ENCODE results near the gene CMTR1. TPM values are rescaled to one million over a fixed set of nuclear protein-coding genes. Genes with fewer than 3 reads are reported as not detected.
A peak's percentile ranks its signal among the peaks of the same experiment; 100 is the strongest.

Gene CMTR1, protein sequence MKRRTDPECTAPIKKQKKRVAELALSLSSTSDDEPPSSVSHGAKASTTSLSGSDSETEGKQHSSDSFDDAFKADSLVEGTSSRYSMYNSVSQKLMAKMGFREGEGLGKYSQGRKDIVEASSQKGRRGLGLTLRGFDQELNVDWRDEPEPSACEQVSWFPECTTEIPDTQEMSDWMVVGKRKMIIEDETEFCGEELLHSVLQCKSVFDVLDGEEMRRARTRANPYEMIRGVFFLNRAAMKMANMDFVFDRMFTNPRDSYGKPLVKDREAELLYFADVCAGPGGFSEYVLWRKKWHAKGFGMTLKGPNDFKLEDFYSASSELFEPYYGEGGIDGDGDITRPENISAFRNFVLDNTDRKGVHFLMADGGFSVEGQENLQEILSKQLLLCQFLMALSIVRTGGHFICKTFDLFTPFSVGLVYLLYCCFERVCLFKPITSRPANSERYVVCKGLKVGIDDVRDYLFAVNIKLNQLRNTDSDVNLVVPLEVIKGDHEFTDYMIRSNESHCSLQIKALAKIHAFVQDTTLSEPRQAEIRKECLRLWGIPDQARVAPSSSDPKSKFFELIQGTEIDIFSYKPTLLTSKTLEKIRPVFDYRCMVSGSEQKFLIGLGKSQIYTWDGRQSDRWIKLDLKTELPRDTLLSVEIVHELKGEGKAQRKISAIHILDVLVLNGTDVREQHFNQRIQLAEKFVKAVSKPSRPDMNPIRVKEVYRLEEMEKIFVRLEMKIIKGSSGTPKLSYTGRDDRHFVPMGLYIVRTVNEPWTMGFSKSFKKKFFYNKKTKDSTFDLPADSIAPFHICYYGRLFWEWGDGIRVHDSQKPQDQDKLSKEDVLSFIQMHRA
- total RNA-seq = 10 to 100 TPM; 39.3 to 45.0 (median 40.9) TPM

DNA sequence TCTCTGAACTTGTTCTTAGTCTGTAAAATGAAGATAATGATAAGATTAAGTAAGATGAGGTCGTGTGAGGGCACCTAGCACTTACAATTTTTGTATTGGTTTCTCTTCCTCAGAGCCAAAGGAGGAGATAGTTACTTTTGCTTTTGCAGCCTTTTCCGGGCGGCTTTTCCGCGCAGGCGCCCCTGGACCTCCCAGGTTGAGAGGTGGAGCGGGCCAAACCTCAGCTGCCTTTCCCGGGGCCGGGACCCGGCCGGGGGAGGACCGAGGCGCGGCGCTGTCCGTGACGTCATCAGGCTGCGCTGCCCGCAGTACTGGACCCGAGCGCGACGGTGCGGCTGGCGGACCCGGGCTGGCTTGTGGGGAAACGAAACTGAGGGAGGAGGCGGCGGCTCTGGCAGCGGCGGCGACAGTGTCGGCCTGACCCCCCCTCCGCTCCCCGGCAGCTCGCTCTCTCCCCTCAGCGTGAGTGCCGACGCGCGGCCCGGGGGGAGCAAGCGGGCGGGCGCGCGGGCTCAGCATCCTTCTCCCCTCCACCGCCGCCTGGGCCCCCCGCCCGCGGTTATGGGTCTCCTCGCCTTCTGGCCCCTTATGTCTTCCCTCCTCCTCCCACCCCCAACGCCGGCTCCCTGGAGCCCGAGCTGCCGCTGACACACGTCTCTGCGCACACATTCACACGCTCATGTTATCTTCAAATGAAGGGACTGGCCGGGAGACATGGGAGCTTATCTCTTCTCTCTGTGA is at the start of gene CMTR1:
CMTR1 (plus strand) TSS at position 306 of the 741 bp plus-strand sequence. CDS start 2,409 bp downstream, outside the sequence.
- DNase-seq (ENCODE audit: low spot score in 2 of 2) = peak; percentile 84 to 86

DNA sequence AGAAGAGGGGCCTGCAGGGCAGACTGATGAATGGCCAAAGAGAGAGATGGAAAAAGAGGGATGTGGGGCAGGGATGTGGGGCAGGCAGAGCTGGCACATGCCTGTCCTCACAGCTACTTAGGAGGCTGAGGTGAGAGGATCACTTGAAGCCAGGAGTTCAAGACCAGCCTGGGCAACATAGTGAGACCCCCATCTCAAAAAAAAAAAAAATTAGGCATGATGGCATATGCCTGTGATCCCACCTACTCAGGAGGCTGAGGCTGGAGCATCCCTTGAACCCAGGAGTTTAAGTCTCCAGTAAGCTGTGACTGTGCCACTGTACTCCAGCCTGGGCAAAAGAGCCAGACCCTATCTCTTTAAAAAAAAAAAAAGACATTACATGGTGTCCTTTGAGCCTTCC is 44.4 kb upstream of the CMTR1 start:
- peaks cover 0 to 88% (median 0%) of the 10 kb centered on the region in 3 donors for H3K36me3 ChIP-seq

More for the DNA sequence above, at the start of gene CMTR1:
- Histone ChIP-seq H3K27me3 (no peaks in the 10 kb centered on the region), H3K27ac (peak within 1 kb of the TSS; percentile 88 to 97 (median 94)), H3K9me3 (no peaks in the 10 kb centered on the region), H3K4me1 (peaks cover 0 to 33% (median 13%) of the 10 kb centered on the region in 4 donors), H3K36me3 (peaks cover 0 to 26% (median 2%) of the 10 kb centered on the region in 3 donors), H3K4me3 (peak within 1 kb of the TSS; percentile 87 to 97 (median 92))
- TF ChIP-seq, protein P1, sequence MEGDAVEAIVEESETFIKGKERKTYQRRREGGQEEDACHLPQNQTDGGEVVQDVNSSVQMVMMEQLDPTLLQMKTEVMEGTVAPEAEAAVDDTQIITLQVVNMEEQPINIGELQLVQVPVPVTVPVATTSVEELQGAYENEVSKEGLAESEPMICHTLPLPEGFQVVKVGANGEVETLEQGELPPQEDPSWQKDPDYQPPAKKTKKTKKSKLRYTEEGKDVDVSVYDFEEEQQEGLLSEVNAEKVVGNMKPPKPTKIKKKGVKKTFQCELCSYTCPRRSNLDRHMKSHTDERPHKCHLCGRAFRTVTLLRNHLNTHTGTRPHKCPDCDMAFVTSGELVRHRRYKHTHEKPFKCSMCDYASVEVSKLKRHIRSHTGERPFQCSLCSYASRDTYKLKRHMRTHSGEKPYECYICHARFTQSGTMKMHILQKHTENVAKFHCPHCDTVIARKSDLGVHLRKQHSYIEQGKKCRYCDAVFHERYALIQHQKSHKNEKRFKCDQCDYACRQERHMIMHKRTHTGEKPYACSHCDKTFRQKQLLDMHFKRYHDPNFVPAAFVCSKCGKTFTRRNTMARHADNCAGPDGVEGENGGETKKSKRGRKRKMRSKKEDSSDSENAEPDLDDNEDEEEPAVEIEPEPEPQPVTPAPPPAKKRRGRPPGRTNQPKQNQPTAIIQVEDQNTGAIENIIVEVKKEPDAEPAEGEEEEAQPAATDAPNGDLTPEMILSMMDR (IDR thresholded peaks at IDR 0.05) = peak in 1 of 5 experiments; percentile 49
- TF ChIP-seq POLR2A (IDR thresholded peaks at IDR 0.05) (peak; percentile 39 to 64), EP300 (IDR thresholded peaks at IDR 0.05) (peak; percentile 26 to 92)
- WGBS, 2 donors = 0 to 1% methylated on average over 45 to 59 of the region's 61 CpGs

DNA sequence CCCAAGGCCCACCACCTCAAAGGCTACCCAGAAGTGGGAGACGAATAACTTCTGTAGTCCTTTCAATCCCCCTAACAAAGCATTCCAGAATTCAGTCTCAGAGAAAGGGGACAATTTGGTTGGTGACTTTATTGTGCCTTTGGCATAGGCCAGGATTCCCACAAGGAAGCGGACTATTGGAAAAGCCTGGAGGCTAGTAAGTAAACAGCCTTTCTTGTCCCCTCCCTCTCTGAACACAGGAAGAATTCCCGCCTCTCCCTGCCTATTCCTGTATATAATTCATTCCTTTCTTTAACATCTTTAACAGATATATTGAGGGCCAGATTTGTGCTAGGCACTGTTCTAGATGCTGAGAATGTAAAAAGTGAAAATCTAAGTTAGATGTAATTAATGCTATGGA is 43.2 kb upstream of the CMTR1 start:
- no peak for DNase-seq (ENCODE audit: low spot score in 2 of 2)
- no peaks in the 10 kb centered on the region for H3K9me3 ChIP-seq
- peaks cover 0 to 88% (median 0%) of the 10 kb centered on the region in 3 donors for H3K36me3 ChIP-seq
- 82 to 91% methylated on average over 3 of the region's 3 CpGs for WGBS, 2 donors
- no peak overlapping the region for H3K4me3 ChIP-seq
- H3K27me3 ChIP-seq = no peaks in the 10 kb centered on the region
- H3K27ac ChIP-seq = no peak overlapping the region
- no peaks in the 10 kb centered on the region for H3K4me1 ChIP-seq
- no peak for TF ChIP-seq POLR2A (IDR thresholded peaks at IDR 0.05)
- TF ChIP-seq EP300 (IDR thresholded peaks at IDR 0.05) = no peak
- TF ChIP-seq, protein P1 (IDR thresholded peaks at IDR 0.05) = no peak

More for the DNA sequence above, 44.4 kb upstream of the CMTR1 start:
- Histone ChIP-seq H3K4me3 (no peak overlapping the region), H3K27ac (no peak overlapping the region), H3K4me1 (no peaks in the 10 kb centered on the region), H3K27me3 (no peaks in the 10 kb centered on the region), H3K9me3 (no peaks in the 10 kb centered on the region)
- DNase-seq (ENCODE audit: low spot score in 2 of 2) = no peak
- TF ChIP-seq, protein P1 (IDR thresholded peaks at IDR 0.05) = no peak
- no peak for TF ChIP-seq EP300 (IDR thresholded peaks at IDR 0.05)
- TF ChIP-seq POLR2A (IDR thresholded peaks at IDR 0.05) = no peak

DNA sequence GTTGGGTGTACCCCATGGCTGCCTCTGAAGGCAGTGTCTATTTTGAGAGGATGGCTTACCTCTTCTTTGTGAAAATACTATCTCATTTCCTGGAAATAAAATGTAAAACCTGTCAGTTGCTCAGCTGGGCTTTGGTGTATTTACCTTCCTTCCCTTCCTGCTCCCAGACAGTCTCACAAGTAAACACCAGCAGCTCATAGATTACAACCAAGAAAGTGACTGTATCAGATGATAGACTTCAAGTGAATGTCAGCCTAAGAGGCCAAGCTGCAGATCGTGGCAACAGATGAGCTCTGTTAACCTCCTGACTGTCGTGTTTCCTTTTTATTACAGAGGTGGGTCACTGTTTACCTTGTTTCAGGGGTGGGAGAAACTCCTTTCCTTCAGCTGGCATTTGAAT is 41.9 kb upstream of the CMTR1 start:
- no peak for DNase-seq (ENCODE audit: low spot score in 2 of 2)
- TF ChIP-seq, protein P1 (IDR thresholded peaks at IDR 0.05) = no peak
- no peak for TF ChIP-seq POLR2A (IDR thresholded peaks at IDR 0.05)
- TF ChIP-seq EP300 (IDR thresholded peaks at IDR 0.05) = no peak
- H3K4me3 ChIP-seq = no peak overlapping the region
- no peaks in the 10 kb centered on the region for H3K9me3 ChIP-seq
- H3K27me3 ChIP-seq = no peaks in the 10 kb centered on the region
- no peaks in the 10 kb centered on the region for H3K4me1 ChIP-seq
- H3K27ac ChIP-seq = no peak overlapping the region
- peaks cover 0 to 87% (median 0%) of the 10 kb centered on the region in 3 donors for H3K36me3 ChIP-seq
- 64 to 68% methylated on average over 2 of the region's 2 CpGs for WGBS, 2 donors

Measured in tibial nerve (tissue), 4 donors.